CD1c-positive myeloid dendritic cell (primary cell): ENCODE results near the gene ACTN1.
"Not testable (repeated sequence)": the region's sequence is repeated elsewhere in the genome, so short reads cannot be mapped to it uniquely, and the experiment has no call there.

Experiments used
- DNase-seq: peaks from one replicate; pipeline ENCODE4 v3.0.0-alpha.2; 2016; ENCODE audit errors: extremely low spot score

Gene ACTN1

DNA sequence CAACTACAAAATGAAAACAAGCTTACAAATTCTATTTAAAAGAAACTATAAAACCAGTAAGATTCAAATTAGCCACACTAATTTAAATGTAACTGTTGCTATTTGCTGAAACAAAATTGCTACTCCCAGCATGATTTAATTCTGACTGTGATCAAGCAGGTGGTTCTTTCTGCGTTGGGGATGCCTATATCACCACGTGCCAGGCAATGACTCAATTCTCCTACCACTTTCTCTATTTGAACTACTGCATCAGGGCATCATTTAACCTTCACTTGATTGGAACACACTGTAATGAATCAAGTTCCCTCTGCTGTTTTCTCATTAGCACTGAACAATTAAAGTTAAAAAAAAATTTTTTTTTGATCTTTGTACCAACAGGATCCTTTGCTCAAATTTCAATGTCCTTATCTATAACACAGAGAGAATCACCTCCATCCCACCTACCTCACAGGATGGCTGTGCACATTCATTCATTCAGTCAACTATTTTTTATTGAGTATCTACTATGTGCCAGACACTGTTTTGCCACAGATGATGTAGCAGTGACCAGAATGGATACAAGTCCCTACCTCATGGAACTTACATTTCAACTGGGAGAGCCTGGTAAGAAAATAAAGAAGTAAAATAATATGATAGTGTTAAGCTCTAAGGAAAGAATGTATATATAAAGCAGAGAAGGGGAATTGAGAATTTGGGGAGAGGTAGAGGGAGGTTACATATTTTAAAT, 8.0 kb upstream of the ACTN1 start:
- no peak for DNase-seq

DNA sequence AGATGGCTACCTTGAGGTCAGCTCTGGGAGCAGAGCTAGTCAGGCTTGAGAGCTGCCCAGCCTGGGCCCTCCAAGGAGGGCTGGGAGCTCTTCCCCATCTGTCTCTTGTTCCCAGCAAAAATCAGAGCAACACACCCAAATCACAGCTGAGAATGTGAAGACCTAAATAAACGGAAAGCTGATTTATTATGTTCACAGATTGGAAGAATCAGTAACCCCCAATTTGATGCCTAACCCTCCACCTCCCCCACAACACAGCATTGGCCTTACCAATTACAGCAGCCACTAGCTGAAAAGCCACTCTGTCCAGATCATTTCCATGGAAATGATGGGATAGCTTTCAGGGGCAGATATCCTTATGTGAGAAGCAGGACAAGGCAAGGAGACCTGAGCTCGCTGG, 7.1 kb upstream of the ACTN1 start:
- no peak for DNase-seq

DNA sequence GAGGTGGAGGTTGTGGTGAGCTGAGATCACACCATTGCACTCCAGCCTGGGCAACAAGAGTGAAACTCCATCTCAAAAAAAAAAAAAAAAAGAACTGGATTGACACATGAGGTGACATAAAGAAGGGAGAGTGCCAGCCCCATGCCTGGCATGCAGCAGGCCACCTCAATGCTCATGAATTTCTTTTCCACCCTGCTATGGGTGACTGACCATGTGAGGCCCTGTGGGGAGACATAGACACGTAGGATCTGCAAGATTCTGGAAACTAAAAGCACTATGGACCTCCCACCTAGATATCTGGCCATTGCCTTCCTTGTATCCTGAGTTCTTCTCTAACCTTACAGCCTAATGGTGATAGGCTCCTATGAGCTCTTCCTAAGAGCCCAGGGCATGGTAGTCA, 5.6 kb upstream of the ACTN1 start:
- DNase-seq: no peak

DNA sequence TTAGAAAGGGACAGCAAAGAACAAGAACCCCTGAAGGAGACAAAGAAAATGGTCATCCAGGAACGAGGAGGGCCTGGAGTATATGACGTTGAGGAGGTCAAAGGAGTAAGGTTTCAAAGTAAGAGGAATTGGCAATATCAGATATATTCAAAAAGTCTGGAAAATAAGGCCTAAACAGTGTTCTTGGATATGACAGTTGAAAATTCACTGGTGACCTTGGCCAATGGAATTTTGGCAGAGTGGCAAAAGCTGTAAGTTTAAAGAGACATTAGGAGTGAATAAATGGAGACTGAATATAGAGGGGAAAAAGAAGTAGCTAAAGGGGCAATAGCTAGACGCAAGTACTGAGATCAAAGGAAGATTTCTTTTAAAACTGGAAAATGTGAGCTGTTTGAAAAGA, 4.1 kb upstream of the ACTN1 start:
- DNase-seq: no peak

DNA sequence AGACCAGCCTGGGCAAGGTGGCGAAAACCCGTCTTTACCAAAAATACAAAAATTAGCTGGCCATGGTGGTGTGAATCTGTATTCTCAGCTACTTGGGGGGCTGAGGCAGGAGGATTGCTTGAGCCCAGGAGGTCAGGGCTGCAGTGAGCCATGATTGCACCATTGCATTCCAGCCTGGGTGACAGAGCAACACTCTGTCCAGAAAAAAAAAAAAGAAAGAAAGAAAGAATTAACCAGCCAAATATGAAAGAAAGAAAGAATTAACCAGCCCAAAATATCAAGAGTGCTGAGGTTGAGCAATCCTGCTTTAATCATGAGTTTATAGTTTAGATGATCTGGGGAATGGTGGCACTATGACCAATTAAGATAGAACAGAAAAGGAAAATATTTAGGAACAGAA, 3.5 kb upstream of the ACTN1 start:
- no peak for DNase-seq

DNA sequence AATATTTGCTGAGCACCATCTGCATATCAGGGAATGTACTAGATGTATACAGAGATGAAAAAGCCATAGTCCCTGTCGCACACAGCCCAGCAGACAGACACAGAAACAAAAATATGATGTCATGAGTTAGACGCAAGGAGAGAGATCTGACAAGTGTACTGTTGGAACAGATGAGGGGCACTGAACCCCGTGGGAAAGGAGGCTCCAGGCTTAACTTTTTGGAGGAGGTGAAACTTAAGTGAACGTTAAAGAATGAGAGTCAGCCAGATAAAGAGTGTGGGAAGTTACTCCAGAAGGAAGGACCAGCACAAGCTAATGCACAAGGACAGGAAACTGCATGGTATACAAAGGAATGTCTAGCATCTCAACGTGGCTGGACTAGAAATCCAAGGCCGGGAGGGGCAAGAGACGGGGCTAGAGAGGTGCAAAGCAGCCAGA, 2.5 kb upstream of the ACTN1 start:
- no peak for DNase-seq

DNA sequence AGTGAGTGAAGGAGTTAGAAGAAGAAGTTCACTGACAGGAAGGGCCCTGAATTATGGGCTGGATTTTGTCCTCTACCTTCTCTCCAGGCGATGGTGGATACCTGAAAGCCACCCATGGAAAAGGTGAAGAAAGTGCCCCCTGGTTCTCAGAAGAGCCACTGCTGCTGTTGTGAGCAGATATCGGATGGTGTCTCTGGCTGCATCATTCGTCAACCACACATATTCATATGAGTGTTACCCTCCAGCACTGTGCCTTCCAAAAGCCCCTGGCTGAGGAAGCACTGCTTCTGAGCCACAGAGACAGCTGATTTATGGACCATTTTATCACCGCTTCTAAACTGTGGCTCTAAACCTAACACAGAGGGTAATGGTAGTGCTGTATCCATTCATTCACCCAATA, 2.0 kb upstream of the ACTN1 start:
- no peak for DNase-seq

DNA sequence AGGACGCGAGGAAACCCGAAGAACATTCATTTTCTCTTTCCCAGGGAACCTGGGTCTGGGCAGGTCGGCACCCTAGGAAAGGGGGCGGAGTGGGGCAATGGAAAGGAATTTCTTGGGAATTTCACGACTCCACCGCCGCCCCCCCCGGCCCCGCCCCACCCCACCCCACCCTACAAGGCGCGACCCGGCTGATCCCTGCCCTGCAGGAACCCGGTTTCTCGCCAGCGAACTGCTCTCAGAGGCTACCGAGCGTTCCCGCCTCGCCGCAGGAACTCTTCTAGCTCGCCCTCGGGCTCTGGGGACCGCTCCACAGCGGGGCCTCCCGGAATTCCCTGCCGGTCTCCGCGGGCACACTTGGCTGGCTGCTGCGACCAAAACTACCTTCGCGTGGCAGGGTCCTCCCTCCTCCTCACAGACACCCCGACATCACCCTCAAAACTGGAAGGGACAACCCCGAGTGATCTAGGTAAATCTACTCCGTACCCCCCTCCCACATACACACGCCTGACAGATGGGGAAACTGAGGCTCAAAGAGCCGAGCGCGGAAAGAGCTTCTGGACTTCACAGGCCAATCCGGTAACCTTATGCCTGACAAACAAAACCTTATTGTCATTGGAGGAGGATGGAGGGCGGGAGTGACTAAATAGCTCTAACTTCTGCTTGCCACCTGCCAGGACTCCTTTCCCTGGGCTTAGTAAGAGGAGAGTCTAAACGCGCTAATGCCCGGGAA, 785 bp upstream of the ACTN1 start:
- DNase-seq: peak; percentile 34

DNA sequence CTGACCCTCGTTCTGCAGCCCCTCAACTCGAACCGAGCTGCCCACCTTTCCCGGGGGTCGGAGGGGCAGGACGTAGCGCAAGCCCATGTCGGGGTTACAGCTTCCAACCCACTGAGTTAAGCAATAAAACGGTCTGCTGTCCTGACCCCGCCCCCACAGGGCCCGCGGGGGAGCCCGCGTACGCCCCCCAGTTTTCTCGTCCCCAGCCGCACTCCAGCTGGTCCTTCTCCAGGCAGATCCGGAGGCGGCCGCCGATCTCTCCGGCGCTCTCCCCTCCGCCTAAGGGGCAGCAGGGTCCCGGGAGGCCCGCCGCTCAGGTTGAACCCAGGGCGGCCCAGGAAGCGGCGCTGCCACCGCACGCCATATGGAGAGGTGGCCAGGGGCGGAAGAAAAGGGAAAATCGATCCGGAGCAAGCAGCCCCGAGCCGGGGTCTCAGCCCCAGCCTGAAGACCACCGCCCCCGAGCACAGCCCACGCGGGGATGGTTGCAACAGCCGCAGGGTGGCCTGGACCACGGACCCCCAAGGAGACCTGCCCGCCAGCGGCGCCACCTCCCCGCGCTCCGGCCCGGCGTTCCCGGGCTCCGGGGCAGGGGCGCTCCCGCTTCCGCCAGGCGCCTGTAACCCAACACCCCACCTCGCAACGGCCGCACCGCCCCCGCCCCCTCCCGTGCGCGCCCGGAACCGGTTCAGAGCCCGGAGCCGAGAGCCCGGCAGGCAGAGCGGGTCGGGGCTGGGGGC, 760 bp downstream of the ACTN1 start:
- DNase-seq: peak; percentile 40

DNA sequence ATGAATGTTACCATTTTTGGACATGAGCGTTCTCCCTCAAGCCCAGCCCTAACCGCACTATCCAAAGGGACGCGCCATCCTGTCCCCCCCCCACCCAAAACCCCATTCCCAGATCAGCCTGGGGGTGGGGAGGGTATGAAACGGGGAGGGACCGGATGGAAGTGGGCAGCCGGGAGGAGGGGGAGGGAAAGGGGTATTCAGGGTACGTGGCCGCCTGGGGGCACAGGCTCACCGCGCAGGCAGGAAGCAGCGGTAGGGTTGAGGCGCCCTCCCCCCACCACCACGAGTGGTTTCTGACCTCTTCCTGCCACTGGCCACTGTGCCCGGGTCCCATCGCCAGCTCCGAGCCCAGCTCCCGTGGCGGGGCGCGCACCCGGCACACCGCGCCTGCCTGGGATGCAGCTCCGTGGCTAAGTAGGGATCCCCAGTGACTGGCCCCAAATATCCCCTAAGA, 1.4 kb downstream of the ACTN1 start:
- DNase-seq: peak; percentile 25

DNA sequence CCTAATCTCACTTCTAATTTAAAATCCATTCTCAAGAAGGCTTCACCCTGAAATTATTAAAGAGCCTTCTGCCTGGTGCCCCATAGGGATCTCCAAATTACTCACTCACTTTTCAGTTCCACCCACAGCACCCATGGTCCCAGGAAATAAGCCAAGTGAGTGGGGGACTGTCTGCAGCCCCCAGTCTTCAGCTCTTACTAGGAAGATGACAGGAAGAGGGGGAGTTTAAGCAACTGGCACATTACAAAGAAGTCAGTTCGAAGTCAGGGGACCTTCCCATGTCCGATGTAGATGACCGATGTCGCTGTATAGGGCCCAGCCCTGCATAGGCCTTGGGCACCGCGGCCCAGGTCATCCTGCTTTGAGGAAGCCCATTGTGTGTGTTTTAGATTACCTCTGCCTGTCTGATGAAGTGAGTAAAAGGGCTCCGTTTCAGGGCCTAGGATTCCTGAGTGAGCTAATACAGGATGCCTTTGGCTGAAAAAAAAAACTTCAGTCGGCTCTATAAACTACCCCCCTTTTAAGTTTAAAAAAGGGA, 1.9 kb downstream of the ACTN1 start:
- peak; percentile 65 for DNase-seq

DNA sequence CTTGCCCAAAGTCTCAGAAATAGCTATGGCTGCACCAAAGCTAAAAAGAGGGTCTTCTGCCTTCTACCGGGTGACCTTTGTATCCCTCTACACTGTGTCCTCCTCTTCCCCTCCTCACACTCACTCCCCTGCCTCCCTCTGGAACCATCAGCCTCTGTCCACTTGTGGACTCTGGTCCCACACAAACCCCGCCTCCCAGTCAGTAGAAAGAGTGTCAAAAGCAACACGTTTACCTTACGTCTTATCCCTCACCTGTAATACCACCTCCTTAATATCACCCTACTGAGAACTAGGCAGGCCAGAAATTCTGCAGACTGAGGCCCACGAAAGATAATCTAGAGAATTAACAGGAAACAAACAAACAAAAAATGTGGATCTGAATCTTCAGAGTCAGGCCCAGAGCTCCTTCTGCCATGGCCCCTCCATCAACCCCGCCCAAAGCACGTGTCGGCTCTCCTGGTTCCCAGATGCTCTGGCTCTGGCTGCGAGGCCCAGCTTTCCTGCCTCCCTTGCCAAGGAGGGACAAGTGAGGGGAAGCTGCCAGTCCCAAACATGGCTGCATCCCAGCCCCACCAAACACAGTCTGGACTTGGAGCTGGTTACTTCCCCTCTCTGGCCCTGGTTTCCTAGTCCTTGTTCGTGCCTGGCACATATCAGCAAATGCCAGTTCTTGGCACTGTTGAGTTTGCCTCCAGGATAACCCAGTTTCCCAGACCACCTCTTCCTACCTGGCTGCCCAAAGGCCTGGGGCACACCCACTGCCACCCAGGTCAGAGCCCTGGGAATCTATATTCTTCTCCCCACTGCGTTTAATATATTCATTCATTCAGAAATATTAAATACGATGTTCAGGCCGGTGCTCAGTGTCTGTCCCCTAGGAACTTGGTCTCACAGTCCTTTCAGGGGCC, 2.7 kb downstream of the ACTN1 start:
- peak; percentile 56 for DNase-seq

DNA sequence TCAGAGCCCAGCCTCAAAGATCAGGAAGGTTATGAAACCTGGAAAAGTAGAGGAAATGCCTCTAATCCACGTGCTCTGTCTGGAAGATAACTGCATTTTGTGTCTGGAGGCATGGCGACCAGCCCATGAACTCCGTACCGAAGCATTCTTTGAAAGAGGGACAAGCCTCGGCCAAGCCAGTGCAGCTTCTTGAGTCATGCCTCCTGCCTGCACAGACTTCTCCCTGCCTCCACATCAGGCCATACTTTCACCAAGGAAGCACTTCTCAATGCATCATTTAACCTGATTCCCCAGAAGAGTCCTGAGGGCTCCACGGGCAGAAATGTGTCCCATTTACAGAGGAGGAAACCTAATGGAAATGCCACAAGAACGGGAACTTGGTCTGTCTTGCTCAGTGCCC, 3.4 kb downstream of the ACTN1 start:
- DNase-seq: no peak

DNA sequence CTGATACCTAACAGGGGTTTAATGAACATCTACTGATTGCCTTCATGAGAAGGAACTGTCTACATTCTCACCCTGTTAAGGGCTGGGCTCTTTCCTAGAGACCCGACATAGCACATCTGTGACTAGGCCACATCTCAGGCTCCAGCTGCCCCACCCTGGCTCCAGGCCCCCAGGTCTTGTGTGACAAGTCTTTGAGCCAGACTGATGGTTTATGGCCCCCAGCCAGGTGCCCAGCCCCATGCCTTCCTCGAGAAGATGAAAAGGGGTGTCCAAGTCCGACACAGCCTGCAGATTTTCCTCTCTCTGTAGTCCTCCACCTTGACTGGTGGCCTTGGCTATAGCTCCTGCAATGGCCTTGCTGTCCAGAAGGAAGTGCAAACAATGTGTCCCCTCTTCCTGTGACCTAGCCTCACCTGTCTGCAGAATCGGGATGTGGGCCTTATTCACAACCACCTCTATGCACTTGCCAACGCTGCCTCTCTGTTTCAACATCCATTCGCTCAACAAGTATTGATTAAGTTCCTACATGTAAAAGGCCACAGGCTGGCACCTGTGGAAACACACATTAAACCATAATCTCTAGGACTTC, 4.2 kb downstream of the ACTN1 start:
- no peak for DNase-seq

DNA sequence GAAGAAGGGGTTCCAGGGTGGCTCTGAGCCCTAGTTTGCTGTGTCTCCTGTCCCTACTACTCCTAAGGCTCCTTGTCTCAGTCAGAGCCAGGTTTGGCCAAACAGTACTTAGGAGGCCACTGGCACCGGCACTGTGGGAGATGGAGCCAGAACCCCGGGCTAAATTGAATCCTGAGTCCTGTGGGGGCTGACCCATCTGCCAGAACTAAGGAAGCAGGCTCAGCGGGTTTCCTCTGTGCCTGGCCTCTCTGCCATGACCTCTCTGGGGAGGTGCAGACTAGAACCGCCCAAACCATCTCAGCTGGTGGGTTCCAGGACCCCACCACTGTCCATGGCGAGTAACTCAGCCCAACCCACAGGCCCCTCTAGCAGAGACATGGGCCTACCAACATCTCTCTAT, 5.5 kb downstream of the ACTN1 start:
- no peak for DNase-seq

DNA sequence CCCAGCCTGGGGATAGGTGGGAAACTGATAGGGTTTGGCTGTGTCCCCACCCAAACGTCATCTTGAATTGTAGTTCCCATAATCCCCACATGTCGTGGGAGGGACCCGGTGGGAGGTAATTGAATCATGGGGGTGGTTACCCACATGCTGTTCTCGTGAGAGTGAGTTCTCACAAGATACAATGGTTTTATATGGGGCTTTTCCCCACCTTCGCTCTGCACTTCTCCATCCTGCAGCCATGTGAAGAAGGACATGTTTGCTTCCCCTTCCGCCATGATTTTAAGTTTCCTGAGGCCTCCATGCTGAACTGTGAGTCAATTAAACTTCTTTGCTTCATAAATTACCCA, 5.9 kb downstream of the ACTN1 start:
- DNase-seq: not testable (repeated sequence)

DNA sequence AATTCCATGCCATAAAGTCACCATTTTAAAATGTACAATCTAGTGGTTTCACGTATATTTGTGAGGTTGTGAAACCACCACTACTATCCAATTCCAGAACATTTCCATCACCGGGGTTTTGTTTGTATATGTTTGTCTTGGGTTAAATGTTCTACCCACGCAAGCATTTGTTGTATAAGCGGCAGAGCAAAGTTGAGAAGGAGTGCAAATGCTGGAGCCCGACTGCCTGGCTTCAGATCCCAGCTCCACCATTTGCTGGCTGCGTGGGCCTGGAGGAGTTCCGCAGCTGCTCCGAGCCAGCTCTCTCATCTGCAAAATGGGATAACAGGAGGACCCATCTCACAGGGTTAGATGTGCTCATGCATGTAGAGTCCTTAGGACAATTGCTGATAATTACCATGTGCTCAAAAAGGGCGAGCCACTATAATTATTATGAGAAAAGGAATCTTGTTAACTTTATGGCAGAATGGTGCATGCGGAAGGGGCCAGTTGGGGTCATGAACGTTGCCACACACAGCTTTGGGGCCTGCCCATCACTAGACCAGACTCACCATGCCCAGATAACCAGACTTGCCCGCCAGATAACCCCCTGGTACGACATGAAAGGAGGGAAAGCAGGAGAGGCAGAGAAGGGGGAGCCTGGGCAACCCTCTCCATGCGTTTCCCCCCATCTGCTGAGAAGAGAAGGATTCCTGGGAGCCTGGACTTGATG, 6.4 kb downstream of the ACTN1 start:
- no peak for DNase-seq

DNA sequence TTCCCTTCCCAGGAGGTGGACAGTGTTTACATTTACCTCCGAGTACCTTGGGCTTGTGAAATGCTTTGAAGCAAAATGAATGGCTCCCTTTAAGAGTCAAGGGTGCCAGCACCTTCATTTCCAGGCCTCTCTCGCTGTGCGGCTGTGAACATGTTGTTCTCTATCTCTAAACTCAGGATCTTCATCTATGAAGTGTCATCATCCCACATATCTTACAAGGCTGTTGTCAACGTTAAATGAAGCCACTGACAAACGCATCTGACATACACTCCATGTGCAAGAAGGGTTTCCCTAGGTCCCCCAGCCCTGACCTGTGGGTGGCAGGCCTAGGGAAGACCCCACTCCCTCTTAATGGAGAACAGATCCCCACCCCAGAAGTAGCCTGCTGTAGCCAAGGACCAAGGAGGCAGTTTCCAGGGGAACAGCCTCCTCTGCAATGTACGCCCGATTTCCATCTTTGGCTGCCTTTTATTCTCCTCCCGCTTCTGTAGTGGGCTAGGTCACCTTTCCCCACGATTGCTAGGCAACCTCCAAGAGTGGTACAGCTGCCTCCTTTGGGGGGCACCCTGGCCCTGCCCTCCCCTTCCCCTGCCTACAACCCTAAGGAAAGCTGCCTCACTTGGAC, 7.6 kb downstream of the ACTN1 start:
- DNase-seq: no peak

DNA sequence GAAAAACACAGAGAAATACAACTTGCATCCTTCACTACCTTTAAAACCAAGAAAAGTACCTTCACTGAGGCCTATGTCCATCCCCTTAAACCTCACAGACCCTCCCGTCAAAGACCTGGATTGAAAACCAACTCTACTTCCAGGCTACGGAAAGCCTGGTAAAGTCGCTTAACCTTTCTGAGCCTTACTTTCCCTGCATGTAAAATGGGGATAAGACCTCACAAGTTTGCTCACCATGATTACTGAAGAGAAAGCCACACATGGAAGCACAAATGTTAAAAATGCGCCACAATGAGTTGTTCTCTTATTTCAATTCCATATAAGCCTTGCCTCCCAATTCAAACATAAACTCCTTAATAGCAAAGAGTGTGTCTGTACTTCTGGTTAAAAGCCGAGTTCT, 8.4 kb downstream of the ACTN1 start:
- DNase-seq: no peak

DNA sequence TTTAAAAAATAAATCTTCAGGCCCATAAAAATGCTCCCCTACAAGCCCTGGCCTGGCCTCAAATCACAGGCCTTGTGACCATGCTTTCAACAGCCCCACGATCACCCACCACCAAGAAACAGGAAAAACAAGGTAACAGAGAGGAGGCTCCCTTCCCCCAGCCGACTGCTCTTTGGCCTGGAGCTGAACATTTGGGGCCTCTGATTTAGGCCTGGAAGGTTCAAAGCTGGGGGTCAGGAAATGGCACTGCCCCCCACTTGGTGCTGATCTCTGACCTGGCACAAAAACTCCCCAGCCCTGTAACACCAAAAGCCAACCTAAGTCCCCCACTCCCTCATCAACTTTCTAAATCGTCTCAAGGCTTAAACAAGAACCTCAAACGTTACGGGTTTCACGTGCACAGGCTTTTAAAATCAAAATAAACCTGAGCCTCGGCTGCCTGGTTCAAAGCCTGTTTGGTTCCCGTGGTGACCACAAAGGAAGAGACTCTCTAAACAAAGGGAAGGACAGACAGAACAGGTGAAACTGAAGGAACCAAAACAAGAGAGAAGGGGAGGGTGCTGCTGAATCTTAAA, 9.0 kb downstream of the ACTN1 start:
- DNase-seq: no peak
